ENCODE results near the gene FOXN3. TPM values are rescaled to one million over a fixed set of nuclear protein-coding genes. Genes with fewer than 3 reads are reported as not detected.

Gene FOXN3
- total RNA-seq, 2 donors from 2014 or later: 46.8 to 72.6 TPM

DNA sequence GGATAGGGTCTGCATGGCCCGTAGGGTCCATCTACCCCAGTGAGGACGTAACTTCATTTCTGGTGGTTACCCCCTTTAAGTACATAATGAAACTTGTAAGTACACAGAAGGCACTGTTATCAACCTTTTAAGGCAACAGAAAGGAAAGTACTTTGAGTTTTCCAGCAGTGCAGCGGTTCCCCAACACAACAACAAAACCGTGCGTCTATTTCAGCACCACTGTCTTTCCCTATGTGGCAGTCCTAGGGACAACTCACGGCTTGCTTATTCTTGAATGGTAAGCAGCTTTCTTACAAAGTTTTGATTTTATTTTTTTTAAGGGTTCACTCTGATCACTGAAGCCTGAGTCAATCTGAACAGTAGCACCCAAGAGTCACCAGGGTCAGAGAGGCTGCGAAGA, 46.3 kb downstream of the FOXN3 start:
- DNase-seq: no peak
- no peak overlapping the region for H3K27ac ChIP-seq
- H3K4me1 ChIP-seq: peaks cover 6% of the 10 kb centered on the region
- H3K9me3 ChIP-seq: no peaks in the 10 kb centered on the region
- H3K36me3 ChIP-seq: no peaks in the 10 kb centered on the region
- no peak overlapping the region for H3K4me3 ChIP-seq
- H3K27me3 ChIP-seq: no peaks in the 10 kb centered on the region
- intact Hi-C loops (cut with DNase I): no loop called here
- H3K9ac ChIP-seq (ENCODE audit: low read depth in 2 of 2, low read length in 2 of 2): no peak overlapping the region
- TF ChIP-seq CTCF (IDR thresholded peaks at IDR 0.05): no peak

GRCh38 chr14:89370381-89370780, 46.7 kb downstream of the FOXN3 start:
- H3K27ac ChIP-seq: no peak overlapping the region
- H3K4me3 ChIP-seq: no peak overlapping the region
- no peaks in the 10 kb centered on the region for H3K36me3 ChIP-seq
- no peaks in the 10 kb centered on the region for H3K9me3 ChIP-seq
- intact Hi-C loops (cut with DNase I): no loop called here
- no peaks in the 10 kb centered on the region for H3K27me3 ChIP-seq
- peaks cover 6% of the 10 kb centered on the region for H3K4me1 ChIP-seq
- TF ChIP-seq CTCF (IDR thresholded peaks at IDR 0.05): no peak
- DNase-seq: no peak
- H3K9ac ChIP-seq (ENCODE audit: low read depth in 2 of 2, low read length in 2 of 2): no peak overlapping the region

GRCh38 chr14:89369656-89370055, 47.4 kb downstream of the FOXN3 start:
- H3K27ac ChIP-seq: no peak overlapping the region
- no peaks in the 10 kb centered on the region for H3K36me3 ChIP-seq
- intact Hi-C loops (cut with DNase I): no loop called here
- no peak for DNase-seq
- no peaks in the 10 kb centered on the region for H3K9me3 ChIP-seq
- no peak overlapping the region for H3K4me3 ChIP-seq
- peaks cover 6% of the 10 kb centered on the region for H3K4me1 ChIP-seq
- no peak for TF ChIP-seq CTCF (IDR thresholded peaks at IDR 0.05)
- no peaks in the 10 kb centered on the region for H3K27me3 ChIP-seq
- H3K9ac ChIP-seq (ENCODE audit: low read depth in 2 of 2, low read length in 2 of 2): no peak overlapping the region

GRCh38 chr14:89368490-89369477, 48.2 kb downstream of the FOXN3 start:
- no peak for TF ChIP-seq CTCF (IDR thresholded peaks at IDR 0.05)
- Histone ChIP-seq H3K4me1 (peaks cover 6% of the 10 kb centered on the region), H3K36me3 (no peaks in the 10 kb centered on the region), H3K27me3 (no peaks in the 10 kb centered on the region), H3K4me3 (no peak overlapping the region), H3K9ac (ENCODE audit: low read depth in 2 of 2, low read length in 2 of 2) (peak overlapping the region in 1 of 2 donors; percentile 34), H3K27ac (no peak overlapping the region), H3K9me3 (no peaks in the 10 kb centered on the region)
- intact Hi-C loops (cut with DNase I): no loop called here
- DNase-seq: no peak

GRCh38 chr14:89367779-89368120, 49.3 kb downstream of the FOXN3 start:
- TF ChIP-seq CTCF (IDR thresholded peaks at IDR 0.05): no peak
- no peak for DNase-seq
- H3K4me3 ChIP-seq: no peak overlapping the region
- intact Hi-C loops (cut with DNase I): no loop called here
- H3K36me3 ChIP-seq: no peaks in the 10 kb centered on the region
- no peaks in the 10 kb centered on the region for H3K27me3 ChIP-seq
- H3K9me3 ChIP-seq: no peaks in the 10 kb centered on the region
- peaks cover 13% of the 10 kb centered on the region for H3K4me1 ChIP-seq
- H3K9ac ChIP-seq (ENCODE audit: low read depth in 2 of 2, low read length in 2 of 2): peak overlapping the region in 1 of 2 donors; percentile 59
- no peak overlapping the region for H3K27ac ChIP-seq

Measured in colonic mucosa (tissue), 4 donors.